HG03575 (cell line): ENCODE results near the gene PHETA1.

ENCODE experiments used
- ATAC-seq: cut with Tn5 transposase; IDR thresholded peaks from one replicate; pipeline ENCODE4 v1.9.1; 2021; ENCODE audit not compliant: unreplicated experiment, insufficient number of reproducible peaks, low FRiP score; ENCODE audit errors: extremely low read depth

Gene PHETA1

GRCh38 chr12:111311011-111311410, 57.9 kb downstream of the PHETA1 start:
- no peak for ATAC-seq
